Hepatocyte (in vitro differentiated cells): ENCODE measurements around the gene BUD13.

ENCODE experiments used
- EZH2 ChIP-seq: fragments of 200-600 bp; sonication (generic); IDR thresholded peaks from 2 replicates; pipeline ENCODE4 v1.6.1; 2016; ENCODE audit warnings: antibody characterized with exemption, mild to moderate bottlenecking, borderline replicate concordance
- EZH2phosphoT487 ChIP-seq: fragments of 200-600 bp; sonication (generic); IDR thresholded peaks from one replicate; pipeline ENCODE4 v1.6.1; 2018; ENCODE audit warnings: antibody characterized with exemption, mild to moderate bottlenecking, low read depth, moderate library complexity; ENCODE audit not compliant: unreplicated experiment, severe bottlenecking
- TF ChIP-seq, protein P1 (sequence below): fragments of 200-600 bp; sonication (generic); IDR thresholded peaks from 2 replicates; pipeline ENCODE4 v1.5.1; 2016; ENCODE audit warnings: antibody characterized with exemption, mild to moderate bottlenecking; ENCODE audit not compliant: poor library complexity

DNA sequence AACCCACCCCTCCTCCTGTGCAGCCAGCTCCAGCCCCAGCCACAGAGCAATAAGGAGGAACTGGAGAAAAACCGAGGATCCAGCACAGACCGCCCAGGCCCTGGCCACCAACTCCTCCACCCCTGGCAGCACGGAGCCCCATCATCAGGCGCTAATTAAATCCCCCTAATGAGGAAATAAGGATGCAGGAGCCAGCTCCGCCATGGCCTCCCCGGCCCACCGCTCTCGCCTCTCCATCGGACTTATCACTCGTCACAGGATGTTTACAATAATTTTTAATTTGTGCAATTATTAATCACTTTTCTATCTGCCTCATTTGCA is 42.6 kb downstream of the BUD13 start:
- TF ChIP-seq, protein P1, sequence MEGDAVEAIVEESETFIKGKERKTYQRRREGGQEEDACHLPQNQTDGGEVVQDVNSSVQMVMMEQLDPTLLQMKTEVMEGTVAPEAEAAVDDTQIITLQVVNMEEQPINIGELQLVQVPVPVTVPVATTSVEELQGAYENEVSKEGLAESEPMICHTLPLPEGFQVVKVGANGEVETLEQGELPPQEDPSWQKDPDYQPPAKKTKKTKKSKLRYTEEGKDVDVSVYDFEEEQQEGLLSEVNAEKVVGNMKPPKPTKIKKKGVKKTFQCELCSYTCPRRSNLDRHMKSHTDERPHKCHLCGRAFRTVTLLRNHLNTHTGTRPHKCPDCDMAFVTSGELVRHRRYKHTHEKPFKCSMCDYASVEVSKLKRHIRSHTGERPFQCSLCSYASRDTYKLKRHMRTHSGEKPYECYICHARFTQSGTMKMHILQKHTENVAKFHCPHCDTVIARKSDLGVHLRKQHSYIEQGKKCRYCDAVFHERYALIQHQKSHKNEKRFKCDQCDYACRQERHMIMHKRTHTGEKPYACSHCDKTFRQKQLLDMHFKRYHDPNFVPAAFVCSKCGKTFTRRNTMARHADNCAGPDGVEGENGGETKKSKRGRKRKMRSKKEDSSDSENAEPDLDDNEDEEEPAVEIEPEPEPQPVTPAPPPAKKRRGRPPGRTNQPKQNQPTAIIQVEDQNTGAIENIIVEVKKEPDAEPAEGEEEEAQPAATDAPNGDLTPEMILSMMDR = no peak
- TF ChIP-seq EZH2 = no peak
- no peak for TF ChIP-seq EZH2phosphoT487
